A673 (cell line): ENCODE measurements around the gene HMOX2. TPM values are rescaled to one million over a fixed set of nuclear protein-coding genes. Genes with fewer than 3 reads are reported as not detected.

Source experiments
- BruUV-seq: library from RNA; stranded (reverse); fragments of 400-500 nt; replicated peaks from 2 replicates; lab custom pipeline; 2021; lab: Mats Ljungman, UMichigan
- CTCF ChIA-PET: fragments of 300-600 bp; sonication (Branson Sonifier 250); formaldehyde crosslinking; loops from one replicate; lab custom pipeline; 2022; ENCODE audit warnings: antibody characterized with exemption; lab: Charles Lee
- POLR2A ChIA-PET: fragments of 300-600 bp; sonication (Branson Sonifier 250); formaldehyde crosslinking; loops from one replicate; lab custom pipeline; 2022; ENCODE audit warnings: antibody characterized with exemption; ENCODE audit not compliant: low non-redundant PET; lab: Charles Lee
- DNase-seq: peaks from one replicate; pipeline ENCODE4 v3.0.0-alpha.2; 2015; ENCODE audit warnings: low spot score
- H3K27ac ChIP-seq: fragments of 200-600 bp; sonication (generic); 2 replicates; pipeline ENCODE4 v1.5.1; 2016; ENCODE audit warnings: mixed run types, low read depth, mild to moderate bottlenecking, mixed read lengths, antibody characterized with exemption, low read length; ENCODE audit not compliant: poor library complexity, severe bottlenecking
- H3K27me3 ChIP-seq: fragments of 200-600 bp; sonication (generic); replicated peaks from 2 replicates; pipeline ENCODE4 v1.6.1; 2017; ENCODE audit warnings: mixed run types, low read depth, mild to moderate bottlenecking, mixed read lengths, antibody characterized with exemption, low read length; ENCODE audit not compliant: insufficient read depth, poor library complexity
- H3K36me3 ChIP-seq: fragments of 200-600 bp; sonication (generic); 2 replicates; pipeline ENCODE4 v1.6.1; 2016; ENCODE audit warnings: mixed run types, mild to moderate bottlenecking, mixed read lengths, antibody characterized with exemption, low read length; ENCODE audit not compliant: insufficient read depth, poor library complexity, severe bottlenecking
- H3K4me1 ChIP-seq: fragments of 200-600 bp; sonication (generic); 2 replicates; pipeline ENCODE4 v1.6.1; 2017; ENCODE audit warnings: mixed run types, mild to moderate bottlenecking, mixed read lengths, antibody characterized with exemption, low read length; ENCODE audit not compliant: insufficient read depth, poor library complexity, severe bottlenecking
- H3K4me3 ChIP-seq: fragments of 200-600 bp; sonication (generic); 2 replicates; pipeline ENCODE4 v1.5.1; 2016; ENCODE audit warnings: low read depth, mixed run types, mild to moderate bottlenecking, mixed read lengths, low read length; ENCODE audit not compliant: poor library complexity, severe bottlenecking
- H3K9me3 ChIP-seq: fragments of 200-600 bp; sonication (generic); 2 replicates; pipeline ENCODE4 v1.6.1; 2016; ENCODE audit warnings: mixed run types, low read depth, mild to moderate bottlenecking, mixed read lengths, antibody characterized with exemption, low read length; ENCODE audit not compliant: poor library complexity, severe bottlenecking
- EZH2 ChIP-seq: fragments of 200-600 bp; sonication (generic); IDR thresholded peaks from 2 replicates; pipeline ENCODE4 v1.6.1; 2017; ENCODE audit warnings: borderline replicate concordance, low read depth, mild to moderate bottlenecking, mixed read lengths, antibody characterized with exemption, low read length; ENCODE audit not compliant: poor library complexity, severe bottlenecking
- intact Hi-C: fragments of 100-400 bp; cut with micrococcal nuclease; formaldehyde crosslinking; loops from one replicate; pipeline ENCODE4 v1.10.0; 2022; ENCODE audit not compliant: unreplicated experiment
- total RNA-seq: library from RNA; stranded (reverse); gene quantifications from 2 replicates; pipeline ENCODE4 v1.2.3, GENCODE V29; 2021
- TF ChIP-seq, protein P1 (sequence below): fragments of 300-800, 200-600 bp; sonication (generic); conservative IDR thresholded peaks from 2 replicates; pipeline ENCODE4 v1.5.1; 2017; ENCODE audit warnings: low read depth, mild to moderate bottlenecking, antibody characterized with exemption, low read length, moderate library complexity, mixed read lengths

HMOX2 gene
- total RNA-seq, 1 experiment from 2014 or later, result 63.0 TPM

DNA sequence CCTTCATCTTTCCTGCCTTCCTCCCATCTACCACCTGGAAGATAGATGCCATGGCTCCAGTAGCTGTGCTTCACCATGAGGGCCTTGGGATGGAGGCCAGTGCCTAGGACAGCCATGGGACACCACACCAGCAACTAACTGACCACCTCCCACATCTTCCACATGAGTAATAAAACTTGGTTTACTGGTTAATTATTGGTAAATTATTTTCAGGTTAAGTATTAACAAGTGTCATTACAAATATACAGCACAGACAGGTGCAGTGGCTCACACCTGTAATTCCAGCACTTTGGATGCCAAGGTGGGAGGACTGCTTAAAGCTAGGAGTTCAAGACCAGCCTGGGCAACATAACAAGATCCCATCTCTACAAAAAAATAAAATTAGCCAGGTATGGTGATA lies 48.4 kb downstream of the HMOX2 start:
- Histone ChIP-seq H3K27ac (no peak overlapping the region), H3K27me3 (no peaks in the 10 kb centered on the region), H3K9me3 (no peaks in the 10 kb centered on the region), H3K4me1 (peaks cover 27% of the 10 kb centered on the region), H3K36me3 (no peaks in the 10 kb centered on the region), H3K4me3 (no peak overlapping the region)
- POLR2A ChIA-PET, result no interaction called here
- intact Hi-C loops, result no loop called here
- DNase-seq, result no peak
- no peak for TF ChIP-seq EZH2
- TF ChIP-seq, protein P1, sequence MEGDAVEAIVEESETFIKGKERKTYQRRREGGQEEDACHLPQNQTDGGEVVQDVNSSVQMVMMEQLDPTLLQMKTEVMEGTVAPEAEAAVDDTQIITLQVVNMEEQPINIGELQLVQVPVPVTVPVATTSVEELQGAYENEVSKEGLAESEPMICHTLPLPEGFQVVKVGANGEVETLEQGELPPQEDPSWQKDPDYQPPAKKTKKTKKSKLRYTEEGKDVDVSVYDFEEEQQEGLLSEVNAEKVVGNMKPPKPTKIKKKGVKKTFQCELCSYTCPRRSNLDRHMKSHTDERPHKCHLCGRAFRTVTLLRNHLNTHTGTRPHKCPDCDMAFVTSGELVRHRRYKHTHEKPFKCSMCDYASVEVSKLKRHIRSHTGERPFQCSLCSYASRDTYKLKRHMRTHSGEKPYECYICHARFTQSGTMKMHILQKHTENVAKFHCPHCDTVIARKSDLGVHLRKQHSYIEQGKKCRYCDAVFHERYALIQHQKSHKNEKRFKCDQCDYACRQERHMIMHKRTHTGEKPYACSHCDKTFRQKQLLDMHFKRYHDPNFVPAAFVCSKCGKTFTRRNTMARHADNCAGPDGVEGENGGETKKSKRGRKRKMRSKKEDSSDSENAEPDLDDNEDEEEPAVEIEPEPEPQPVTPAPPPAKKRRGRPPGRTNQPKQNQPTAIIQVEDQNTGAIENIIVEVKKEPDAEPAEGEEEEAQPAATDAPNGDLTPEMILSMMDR, result no peak
- no TSS peak for BruUV-seq
- CTCF ChIA-PET, result no interaction called here

DNA sequence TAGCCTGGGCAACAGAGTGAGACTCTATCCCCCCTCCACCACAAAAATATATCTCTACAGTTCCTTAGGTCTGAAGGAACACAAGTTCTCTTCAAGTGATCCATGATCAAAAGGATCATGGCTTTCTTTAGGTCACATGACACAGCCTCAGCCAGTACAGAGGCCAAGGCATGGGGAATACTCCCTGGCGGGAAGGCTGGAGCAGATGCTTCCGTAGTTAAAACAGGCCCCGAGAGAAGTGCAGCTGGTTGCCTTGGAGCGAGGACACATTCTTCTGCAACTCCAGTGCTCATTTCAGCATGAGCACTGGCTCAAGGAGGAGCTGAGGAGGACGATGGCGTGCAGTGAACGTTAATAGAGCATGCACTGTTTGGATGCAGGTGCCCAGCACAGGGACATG lies 48.9 kb downstream of the HMOX2 start:
- CTCF ChIA-PET, result no interaction called here
- H3K9me3 ChIP-seq, result no peaks in the 10 kb centered on the region
- no peak for DNase-seq
- intact Hi-C loops, result no loop called here
- no peaks in the 10 kb centered on the region for H3K36me3 ChIP-seq
- no peak overlapping the region for H3K27ac ChIP-seq
- no peak for TF ChIP-seq EZH2
- TF ChIP-seq, protein P1, result no peak
- H3K4me1 ChIP-seq, result peaks cover 27% of the 10 kb centered on the region
- H3K27me3 ChIP-seq, result no peaks in the 10 kb centered on the region
- BruUV-seq, result no TSS peak
- H3K4me3 ChIP-seq, result no peak overlapping the region
- POLR2A ChIA-PET, result no interaction called here

DNA sequence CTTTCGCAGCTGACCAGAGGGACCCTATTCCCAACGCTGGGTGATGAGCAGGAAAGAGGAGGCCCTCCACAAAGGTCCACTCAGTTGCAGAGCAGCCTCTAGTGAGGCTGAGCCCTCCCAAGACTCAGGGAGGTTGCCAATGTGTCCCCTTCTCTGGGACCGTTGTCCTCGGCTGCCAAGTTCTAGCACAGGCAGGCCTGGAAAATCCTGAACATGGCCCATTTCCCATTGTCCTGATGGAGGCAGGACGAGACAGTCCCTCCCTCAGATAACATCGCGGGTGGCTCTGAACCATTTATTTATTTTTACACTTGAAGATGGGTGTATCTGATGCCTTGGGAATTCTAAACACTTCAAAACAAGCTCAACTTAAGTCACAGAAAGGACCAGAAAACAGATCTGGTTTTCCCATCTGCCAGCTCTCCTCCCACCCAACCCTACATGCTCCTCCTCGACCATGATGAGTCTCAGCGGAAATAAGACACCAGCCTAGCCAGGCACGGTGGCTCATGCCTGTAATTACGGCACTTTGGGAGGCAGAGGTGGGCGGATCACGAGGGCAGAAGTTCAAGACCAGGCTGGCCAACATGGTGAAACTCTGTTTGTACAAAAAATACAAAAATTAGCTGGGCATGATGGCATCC lies 49.6 kb downstream of the HMOX2 start:
- CTCF ChIA-PET, result no interaction called here
- no peak for TF ChIP-seq EZH2
- TF ChIP-seq, protein P1, result no peak
- H3K4me1 ChIP-seq, result peaks cover 24% of the 10 kb centered on the region
- BruUV-seq, result no TSS peak
- POLR2A ChIA-PET, result no interaction called here
- no peaks in the 10 kb centered on the region for H3K9me3 ChIP-seq
- no peak for DNase-seq
- no peak overlapping the region for H3K4me3 ChIP-seq
- intact Hi-C loops, result no loop called here
- H3K27ac ChIP-seq, result no peak overlapping the region
- no peaks in the 10 kb centered on the region for H3K36me3 ChIP-seq
- no peaks in the 10 kb centered on the region for H3K27me3 ChIP-seq
